K562 (cell line): ENCODE data around the gene NEURL4. TPM values are rescaled to one million over a fixed set of nuclear protein-coding genes. Genes with fewer than 3 reads are reported as not detected.

Experiments
- ATF7 ChIP-seq: fragments of 450-650 bp; IDR thresholded peaks from 2 replicates; pipeline ENCODE4 v1.7.1; 2014; ENCODE audit warnings: mild to moderate bottlenecking, moderate library complexity
- BRD9 ChIP-seq: fragments of 450-650 bp; IDR thresholded peaks from 2 replicates; pipeline ENCODE4 v1.6.1; 2018; ENCODE audit warnings: low read depth; ENCODE audit not compliant: partially characterized antibody
- ELF1 ChIP-seq: fragments of 200-800 bp; sonication (Bioruptor generic); IDR thresholded peaks from 2 replicates; pipeline ENCODE4 v1.6.1; 2016; ENCODE audit warnings: missing genetic modification characterization, missing compliant biosample characterization
- ETV6 ChIP-seq, 3 experiments: fragments of 150-350 bp in 1 of 3; sonication (generic) in 1 of 3; formaldehyde crosslinking in 1 of 3; IDR thresholded peaks; 2 replicates each; pipeline versions ENCODE4 v1.6.1 to v1.8.0; 2014 to 2022; ENCODE audit warnings: borderline replicate concordance in 2 of 3, low read depth in 2 of 3, antibody characterized with exemption in 1 of 3, low read length in 1 of 3, mild to moderate bottlenecking in 1 of 3, missing genetic modification reagents in 1 of 3
- JUND ChIP-seq, 2 experiments: IDR thresholded peaks; 2 replicates in 1 of 2; 3 replicates in 1 of 2; pipeline ENCODE4 v1.6.1; 2011; ENCODE audit warnings: borderline replicate concordance in 2 of 2, low read depth in 2 of 2, low read length in 2 of 2, improper control_type of control experiment in 1 of 2, missing biosample characterization in 1 of 2, missing genetic modification characterization in 1 of 2, missing genetic modification reagents in 1 of 2
- KDM1A ChIP-seq, 2 experiments: fragments of 450-650 bp; IDR thresholded peaks; 2 replicates each; pipeline ENCODE4 v1.6.1; 2016; ENCODE audit warnings: mild to moderate bottlenecking in 2 of 2
- KLF16 ChIP-seq: IDR thresholded peaks from 2 replicates; pipeline ENCODE4 v1.6.1; 2016; ENCODE audit warnings: antibody characterized with exemption
- NR2C2 ChIP-seq, 2 experiments: fragments of 200-800 bp in 1 of 2; sonication (Bioruptor generic) in 1 of 2; sonication (generic) in 1 of 2; formaldehyde crosslinking in 1 of 2; IDR thresholded peaks; 2 replicates each; pipeline versions ENCODE4 v1.6.1 to v1.8.0; 2016 to 2022; ENCODE audit warnings: mild to moderate bottlenecking in 1 of 2, missing compliant biosample characterization in 1 of 2, missing genetic modification characterization in 1 of 2, missing genetic modification reagents in 1 of 2
- PRDM10 ChIP-seq: fragments of 450-650 bp; IDR thresholded peaks from 2 replicates; pipeline ENCODE4 v1.6.1; 2018; ENCODE audit not compliant: partially characterized antibody
- RAD51 ChIP-seq: fragments of 450-650 bp; IDR thresholded peaks from 2 replicates; pipeline ENCODE4 v1.7.1; 2016; ENCODE audit warnings: low read depth, mild to moderate bottlenecking, borderline replicate concordance
- STAT5B ChIP-seq: fragments of 250-450 bp; sonication (Bioruptor Pico); IDR thresholded peaks from 2 replicates; pipeline ENCODE4 v1.8.0; 2021; ENCODE audit warnings: mild to moderate bottlenecking, inconsistent platforms
- TARDBP ChIP-seq: fragments of 450-650 bp; IDR thresholded peaks from 2 replicates; pipeline ENCODE4 v1.6.1; 2016
- YBX1 ChIP-seq: fragments of 450-650 bp; IDR thresholded peaks from 2 replicates; pipeline ENCODE4 v1.7.1; 2016; ENCODE audit warnings: mild to moderate bottlenecking
- ZNF778 ChIP-seq: fragments of 450-650 bp; formaldehyde crosslinking; IDR thresholded peaks from 2 replicates; pipeline ENCODE4 v1.4.0; 2020; ENCODE audit warnings: mild to moderate bottlenecking, moderate library complexity
- polyA plus RNA-seq, 8 experiments: library from polyadenylated mRNA; depleted of rRNA in 4 of 8; stranded (reverse) in 5 of 8; unstranded in 3 of 8; fragments of >200 nt; fragmentation: Nextera tagmentation in 2 of 8; fragmentation: Illumina TruSeq in 1 of 8; extraction: Ambion mirVana in 2 of 8; extraction: Trizol in 1 of 8; gene quantifications; 2 replicates each; pipeline versions ENCODE4 v1.2.1 to v1.2.3, GENCODE V29; 2011 to 2014; ENCODE audit warnings: inconsistent platforms in 1 of 8, missing spikeins in 1 of 8
- total RNA-seq, 7 experiments: library from RNA; depleted of rRNA in 6 of 7; stranded (reverse); fragments of >200 nt in 6 of 7; fragmentation: Illumina TruSeq in 2 of 7; extraction: Trizol in 2 of 7; gene quantifications; 2 replicates each; pipeline versions ENCODE4 v1.2.1 to v1.2.3, GENCODE V29; 2011 to 2021; ENCODE audit warnings: low replicate concordance in 1 of 7
- TF ChIP-seq, protein P1 (sequence below), 2 experiments: IDR thresholded peaks; 2 replicates each; pipeline ENCODE4 v1.6.1; 2011; ENCODE audit warnings: borderline replicate concordance in 1 of 2, control low read depth in 1 of 2, low read depth in 1 of 2, low read length in 1 of 2, mild to moderate bottlenecking in 1 of 2, mixed read lengths in 1 of 2, moderate library complexity in 1 of 2; ENCODE audit not compliant: insufficient read depth in 1 of 2, insufficient read length in 1 of 2, poor library complexity in 1 of 2, severe bottlenecking in 1 of 2; ENCODE audit errors: extremely low read depth in 1 of 2
- TF ChIP-seq, protein P2 (sequence below): fragments of 450-650 bp; IDR thresholded peaks from 2 replicates; pipeline ENCODE4 v1.6.1; 2016; ENCODE audit warnings: borderline replicate concordance

NEURL4 gene
- total and polyA plus RNA-seq, 9 of the 15 experiments (the other 6 are each of a cell fraction or from before 2014, with no cell fraction given), result 0.08 to 37.4 (median 11.5) TPM

DNA sequence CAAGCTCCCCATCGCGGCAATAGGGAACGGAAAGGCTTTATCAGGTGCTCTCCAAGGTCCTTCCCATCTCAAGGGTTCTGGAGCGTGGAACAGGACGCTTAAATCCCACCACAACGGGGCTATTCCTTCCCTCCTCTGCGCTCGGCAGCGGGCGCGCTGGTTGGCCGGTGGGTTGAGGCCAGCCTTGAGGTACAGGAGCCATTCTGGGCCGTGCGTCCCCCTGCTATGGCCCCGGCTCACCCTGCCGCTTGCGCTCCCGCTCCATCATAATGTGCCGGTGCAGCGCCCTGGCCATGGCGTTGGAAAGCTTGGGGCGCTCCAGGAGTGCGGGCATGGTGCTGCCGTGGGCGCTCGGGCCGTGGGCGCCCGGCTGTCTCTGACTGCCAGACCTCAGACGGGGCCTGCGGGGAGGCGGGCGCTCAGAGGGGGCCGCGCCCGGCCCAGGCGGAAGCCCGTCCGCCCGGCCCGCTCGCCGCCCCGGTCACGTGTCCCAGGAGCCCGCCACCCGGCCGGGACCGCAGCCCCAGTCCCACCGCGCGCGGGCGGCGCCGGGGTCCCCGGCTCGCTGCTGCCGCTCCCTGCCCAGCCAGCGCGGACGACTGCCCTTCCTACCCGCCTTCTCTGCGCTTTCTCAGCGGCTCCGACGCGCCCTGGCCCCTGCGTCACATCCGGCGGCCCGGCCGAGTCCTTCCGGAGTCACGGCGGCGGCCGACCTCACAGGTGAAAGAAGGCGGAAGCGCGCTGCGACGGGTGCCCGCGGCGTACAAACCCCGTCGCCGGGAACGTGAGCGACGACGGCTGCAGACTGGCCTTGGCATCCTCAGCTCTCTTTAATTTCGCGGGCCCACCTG, 14.2 kb downstream of the NEURL4 start, which contains the start of gene GPS2 (continued):
- TF ChIP-seq PRDM10, result no peak
- TF ChIP-seq, protein P1, sequence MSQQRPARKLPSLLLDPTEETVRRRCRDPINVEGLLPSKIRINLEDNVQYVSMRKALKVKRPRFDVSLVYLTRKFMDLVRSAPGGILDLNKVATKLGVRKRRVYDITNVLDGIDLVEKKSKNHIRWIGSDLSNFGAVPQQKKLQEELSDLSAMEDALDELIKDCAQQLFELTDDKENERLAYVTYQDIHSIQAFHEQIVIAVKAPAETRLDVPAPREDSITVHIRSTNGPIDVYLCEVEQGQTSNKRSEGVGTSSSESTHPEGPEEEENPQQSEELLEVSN (IDR thresholded peaks at IDR 0.05; ENCODE audit: borderline replicate concordance in 1 of 2, extremely low read depth in 1 of 2, insufficient read depth in 1 of 2, insufficient read length in 1 of 2, low read depth in 1 of 2, low read length in 1 of 2, poor library complexity in 1 of 2, severe bottlenecking in 1 of 2), result peak in 1 of 2 experiments; percentile 47
- peak; percentile 94 for TF ChIP-seq ELF1
- TF ChIP-seq ATF7, result peak; percentile 59
- no peak for TF ChIP-seq YBX1
- no peak for TF ChIP-seq ETV6 (IDR thresholded peaks at IDR 0.05; ENCODE audit: borderline replicate concordance in 1 of 2, low read depth in 2 of 2, low read length in 1 of 2)
- no peak for TF ChIP-seq ETV6 (CRISPR knock-in tag; IDR thresholded peaks at IDR 0.05; ENCODE audit: borderline replicate concordance)
- no peak for TF ChIP-seq KDM1A (IDR thresholded peaks at IDR 0.05)
- TF ChIP-seq KLF16, result 0 out of 2 replicates have a peak, but pooled peaks have one; percentile 3
- no peak for TF ChIP-seq BRD9
- TF ChIP-seq, protein P2, sequence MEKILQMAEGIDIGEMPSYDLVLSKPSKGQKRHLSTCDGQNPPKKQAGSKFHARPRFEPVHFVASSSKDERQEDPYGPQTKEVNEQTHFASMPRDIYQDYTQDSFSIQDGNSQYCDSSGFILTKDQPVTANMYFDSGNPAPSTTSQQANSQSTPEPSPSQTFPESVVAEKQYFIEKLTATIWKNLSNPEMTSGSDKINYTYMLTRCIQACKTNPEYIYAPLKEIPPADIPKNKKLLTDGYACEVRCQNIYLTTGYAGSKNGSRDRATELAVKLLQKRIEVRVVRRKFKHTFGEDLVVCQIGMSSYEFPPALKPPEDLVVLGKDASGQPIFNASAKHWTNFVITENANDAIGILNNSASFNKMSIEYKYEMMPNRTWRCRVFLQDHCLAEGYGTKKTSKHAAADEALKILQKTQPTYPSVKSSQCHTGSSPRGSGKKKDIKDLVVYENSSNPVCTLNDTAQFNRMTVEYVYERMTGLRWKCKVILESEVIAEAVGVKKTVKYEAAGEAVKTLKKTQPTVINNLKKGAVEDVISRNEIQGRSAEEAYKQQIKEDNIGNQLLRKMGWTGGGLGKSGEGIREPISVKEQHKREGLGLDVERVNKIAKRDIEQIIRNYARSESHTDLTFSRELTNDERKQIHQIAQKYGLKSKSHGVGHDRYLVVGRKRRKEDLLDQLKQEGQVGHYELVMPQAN, result peak; percentile 83
- peak; percentile 34; the same call in 1 of the 2 replicates for TF ChIP-seq JUND (IDR thresholded peaks at IDR 0.05; ENCODE audit: borderline replicate concordance, low read depth, low read length)
- TF ChIP-seq JUND (tag; IDR thresholded peaks at IDR 0.05; ENCODE audit: borderline replicate concordance, low read depth, low read length), result no peak; the same call in 2 of the 3 replicates
- 0 out of 2 replicates have a peak, but pooled peaks have one; percentile 25 for TF ChIP-seq TARDBP
- TF ChIP-seq RAD51, result no peak
- TF ChIP-seq NR2C2 (CRISPR knock-in tag; IDR thresholded peaks at IDR 0.05), result peak; percentile 99
- TF ChIP-seq NR2C2 (tag; IDR thresholded peaks at IDR 0.05), result peak; percentile 99
- TF ChIP-seq ZNF778, result no peak
- no peak for TF ChIP-seq STAT5B (CRISPR knock-in tag)
